NCI-H345 (cell line): ENCODE measurements around the gene HIP1R.
"Not testable (repeated sequence)": the region's sequence is repeated elsewhere in the genome, so short reads cannot be mapped to it uniquely, and the experiment has no call there.

ENCODE experiments used
- DNase-seq: peaks from one replicate; lab custom pipeline; 2025; lab: John Stamatoyannopoulos, UW

The HIP1R gene

GRCh38 chr12:122834921-122835749 is at the start of gene HIP1R:
Gene HIP1R (plus strand): TSS chr12:122835457. CDS start chr12:122835551, 94 bp downstream.
- DNase-seq: peak; percentile 83

GRCh38 chr12:122785503-122785902 is 49.8 kb upstream of the HIP1R start:
- no peak for DNase-seq

GRCh38 chr12:122788387-122788786 is 46.9 kb upstream of the HIP1R start:
- DNase-seq: no peak

- DNase-seq: no peak
Observed at GRCh38 chr12:122789637-122790036, 45.6 kb upstream of the HIP1R start.

GRCh38 chr12:122790393-122791075 is 44.7 kb upstream of the HIP1R start:
- DNase-seq: no peak

- peak; percentile 53 for DNase-seq
Observed at GRCh38 chr12:122793685-122794106, 41.6 kb upstream of the HIP1R start.

GRCh38 chr12:122795807-122796206 is 39.5 kb upstream of the HIP1R start:
- no peak for DNase-seq

GRCh38 chr12:122799641-122800243 is 35.5 kb upstream of the HIP1R start:
- no peak for DNase-seq

- DNase-seq: no peak
Observed at GRCh38 chr12:122803937-122804336, 31.3 kb upstream of the HIP1R start.

GRCh38 chr12:122804957-122805356 is 30.3 kb upstream of the HIP1R start:
- not testable (repeated sequence) for DNase-seq

GRCh38 chr12:122807651-122808050 is 27.6 kb upstream of the HIP1R start:
- DNase-seq: no peak

GRCh38 chr12:122811777-122812176 is 23.5 kb upstream of the HIP1R start:
- DNase-seq: no peak

- no peak for DNase-seq
Observed at GRCh38 chr12:122813310-122813713, 21.9 kb upstream of the HIP1R start.

GRCh38 chr12:122819209-122819785 is 16.0 kb upstream of the HIP1R start:
- no peak for DNase-seq

GRCh38 chr12:122820138-122820537 is 15.1 kb upstream of the HIP1R start:
- DNase-seq: no peak

- DNase-seq: no peak
Observed at GRCh38 chr12:122820838-122821271, 14.4 kb upstream of the HIP1R start.

- no peak for DNase-seq
Observed at GRCh38 chr12:122823429-122823828, 11.8 kb upstream of the HIP1R start.

GRCh38 chr12:122825773-122826724 is 9.2 kb upstream of the HIP1R start:
- no peak for DNase-seq

GRCh38 chr12:122827258-122827657 is 8.0 kb upstream of the HIP1R start:
- no peak for DNase-seq

GRCh38 chr12:122830517-122831214 is 4.6 kb upstream of the HIP1R start:
- DNase-seq: no peak
